HCT116 (cell line): Measurements from ENCODE around the gene PDE4B. TPM values are rescaled to one million over a fixed set of nuclear protein-coding genes. Genes with fewer than 3 reads are reported as not detected.

Experiments
- ATAC-seq: fragments of 200-7000 bp; cut with Tn5 transposase; 2 replicates; pipeline ENCODE4 v1.9.1; 2020; ENCODE audit warnings: mild to moderate bottlenecking, moderate library complexity
- BruUV-seq: library from RNA; stranded (reverse); fragments of 400-500 nt; replicated peaks from 2 replicates; lab custom pipeline; 2021; lab: Mats Ljungman, UMichigan
- CTCF ChIA-PET: fragments of 300-600 bp; sonication (Branson Sonifier 250); formaldehyde crosslinking; loops from one replicate; lab custom pipeline; 2021; ENCODE audit warnings: antibody characterized with exemption; lab: Charles Lee
- POLR2A ChIA-PET: fragments of 300-600, 350-600 bp; sonication (Branson Sonifier 250); formaldehyde crosslinking; loops from one replicate; lab custom pipeline; 2021; ENCODE audit warnings: antibody characterized with exemption; lab: Charles Lee
- RAD21 ChIA-PET, 2 experiments: fragments of 300-600 bp; sonication (Branson Sonifier 250); formaldehyde crosslinking; loops; one replicate each; lab custom pipeline; 2023; ENCODE audit warnings: low total read pairs in 2 of 2; ENCODE audit not compliant: uncharacterized antibody in 2 of 2, unreplicated experiment in 2 of 2, low non-redundant PET in 1 of 2; lab: Charles Lee
- DNase-seq: peaks from one replicate; pipeline ENCODE4 v3.0.0-alpha.2; 2010; ENCODE audit warnings: low read depth, low spot score
- H2AFZ ChIP-seq: fragments of 200-600 bp; shearing (Covaris generic), sonication (generic); 2 replicates; pipeline ENCODE4 v1.6.1; 2017; ENCODE audit warnings: low read depth, mixed run types, mixed read lengths, antibody characterized with exemption, low read length; ENCODE audit not compliant: poor library complexity, severe bottlenecking
- H3K27ac ChIP-seq: 2 replicates; pipeline ENCODE4 v1.5.1; 2012; ENCODE audit warnings: low read depth, low read length
- H3K27me3 ChIP-seq: fragments of 200-600 bp; sonication (generic); 2 replicates; pipeline ENCODE4 v1.6.1; 2016; ENCODE audit warnings: mixed run types, low read length, mixed read lengths; ENCODE audit not compliant: insufficient read depth
- H3K36me3 ChIP-seq, 2 experiments: fragments of 200-500 bp in 1 of 2; fragments of 200-600 bp in 1 of 2; sonication (Bioruptor generic) in 1 of 2; sonication (generic) in 1 of 2; 2 replicates each; pipeline versions ENCODE4 v1.5.1 to v1.6.1; 2014 to 2016; ENCODE audit warnings: low read length in 2 of 2, inconsistent platforms in 1 of 2, mixed read lengths in 1 of 2, mixed run types in 1 of 2; ENCODE audit not compliant: insufficient read depth in 2 of 2, control insufficient read depth in 1 of 2
- H3K4me1 ChIP-seq, 2 experiments: fragments of 200-600 bp in 1 of 2; sonication (generic) in 1 of 2; 2 replicates each; pipeline versions ENCODE4 v1.5.1 to v1.6.1; 2012 to 2017; ENCODE audit warnings: low read length in 2 of 2, inconsistent platforms in 1 of 2, mild to moderate bottlenecking in 1 of 2, mixed read lengths in 1 of 2, mixed run types in 1 of 2, moderate library complexity in 1 of 2; ENCODE audit not compliant: insufficient read depth in 2 of 2, control insufficient read depth in 1 of 2
- H3K4me2 ChIP-seq: fragments of 200-600 bp; sonication (generic); 2 replicates; pipeline ENCODE4 v1.6.1; 2017; ENCODE audit warnings: mixed run types, low read length, mixed read lengths
- H3K4me3 ChIP-seq, 2 experiments: fragments of 200-600 bp in 1 of 2; sonication (generic) in 1 of 2; replicated peaks in 1 of 2; 2 replicates each; pipeline ENCODE4 v1.5.1; 2011 to 2016; ENCODE audit warnings: low read length in 2 of 2, control low read depth in 1 of 2, low read depth in 1 of 2, mild to moderate bottlenecking in 1 of 2, mixed read lengths in 1 of 2, mixed run types in 1 of 2
- H3K79me2 ChIP-seq: fragments of 200-600 bp; sonication (generic); 2 replicates; pipeline ENCODE4 v1.6.1; 2017; ENCODE audit warnings: mild to moderate bottlenecking, mixed run types, low read length, moderate library complexity, mixed read lengths; ENCODE audit not compliant: insufficient read depth
- H3K9ac ChIP-seq: fragments of 200-600 bp; sonication (generic); 2 replicates; pipeline ENCODE4 v1.6.1; 2016; ENCODE audit warnings: low read length, mixed read lengths
- H3K9me2 ChIP-seq: fragments of 200-600 bp; sonication (generic), shearing (Covaris generic); 2 replicates; pipeline ENCODE4 v1.6.1; 2017; ENCODE audit warnings: mixed run types, mild to moderate bottlenecking, moderate library complexity; ENCODE audit not compliant: insufficient read depth
- H3K9me3 ChIP-seq, 2 experiments: fragments of 200-500 bp in 1 of 2; fragments of 200-600 bp in 1 of 2; sonication (Bioruptor generic) in 1 of 2; sonication (generic) in 1 of 2; 2 replicates each; pipeline ENCODE4 v1.6.1; 2014 to 2017; ENCODE audit warnings: low read length in 2 of 2, mixed read lengths in 2 of 2, inconsistent platforms in 1 of 2, low read depth in 1 of 2, mild to moderate bottlenecking in 1 of 2, mixed run types in 1 of 2, moderate library complexity in 1 of 2; ENCODE audit not compliant: control insufficient read depth in 1 of 2, insufficient read depth in 1 of 2
- H4K20me1 ChIP-seq: fragments of 200-600 bp; sonication (generic), shearing (Covaris generic); 2 replicates; pipeline ENCODE4 v1.6.1; 2017; ENCODE audit warnings: mixed run types, mild to moderate bottlenecking, moderate library complexity; ENCODE audit not compliant: insufficient read depth
- CBX3 ChIP-seq: IDR thresholded peaks from 2 replicates; pipeline ENCODE4 v1.6.1; 2012; ENCODE audit warnings: low read depth
- EZH2 ChIP-seq: fragments of 200-600 bp; sonication (generic); IDR thresholded peaks from 2 replicates; pipeline ENCODE4 v1.6.1; 2017; ENCODE audit warnings: antibody characterized with exemption, mixed run types
- FOSL1 ChIP-seq: IDR thresholded peaks from 2 replicates; pipeline ENCODE4 v1.6.1; 2012; ENCODE audit warnings: low read depth
- JUND ChIP-seq: IDR thresholded peaks from 2 replicates; pipeline ENCODE4 v1.6.1; 2012
- POLR2A ChIP-seq: IDR thresholded peaks from 2 replicates; pipeline ENCODE4 v1.7.0; 2011; ENCODE audit warnings: borderline replicate concordance; ENCODE audit not compliant: insufficient read depth, insufficient read length; ENCODE audit errors: extremely low read depth
- POLR2AphosphoS5 ChIP-seq: IDR thresholded peaks from 2 replicates; pipeline ENCODE4 v1.6.1; 2011; ENCODE audit warnings: mild to moderate bottlenecking, low read depth, low read length, moderate library complexity
- TCF7L2 ChIP-seq: IDR thresholded peaks from 2 replicates; pipeline ENCODE4 v1.7.0; 2011; ENCODE audit warnings: borderline replicate concordance, inconsistent platforms; ENCODE audit not compliant: insufficient read depth, insufficient read length; ENCODE audit errors: extremely low read depth
- ZFX ChIP-seq: fragments of 450-650 bp; IDR thresholded peaks from 2 replicates; pipeline ENCODE4 v1.6.1; 2017
- ZNF274 ChIP-seq: fragments of 200-500 bp; sonication (Bioruptor generic); IDR thresholded peaks from 2 replicates; pipeline ENCODE4 v1.6.1; 2014; ENCODE audit warnings: mild to moderate bottlenecking, low read depth, low read length, inconsistent platforms
- intact Hi-C: fragments of 100-400 bp; cut with micrococcal nuclease; formaldehyde crosslinking; loops from 2 replicates; pipeline ENCODE4 v1.10.0; 2022
- total RNA-seq: library from RNA; stranded (reverse); gene quantifications from one replicate; pipeline ENCODE4 v1.2.1, GENCODE V29; 2021; ENCODE audit not compliant: unreplicated experiment
- TF ChIP-seq, protein P1 (sequence below): IDR thresholded peaks from 2 replicates; pipeline ENCODE4 v1.6.1; 2012
- TF ChIP-seq, protein P2 (sequence below): IDR thresholded peaks from 2 replicates; pipeline ENCODE4 v1.6.1; 2012

The PDE4B gene
- total RNA-seq, 1 experiment from 2014 or later, result 76.9 TPM

GRCh38 chr1:65844821-65845534, 52.3 kb downstream of the PDE4B start:
- H3K9me3 ChIP-seq, result no peaks in the 10 kb centered on the region
- CTCF ChIA-PET, result no interaction called here
- no peaks in the 10 kb centered on the region for H3K4me1 ChIP-seq
- intact Hi-C loops, result no loop called here
- no peak for ATAC-seq
- no peaks in the 10 kb centered on the region for H3K79me2 ChIP-seq
- H2AFZ ChIP-seq, result no peak overlapping the region
- no peak overlapping the region for H3K4me2 ChIP-seq
- POLR2A ChIA-PET, result no interaction called here
- no peak overlapping the region for H3K9ac ChIP-seq
- H3K27ac ChIP-seq, result no peak overlapping the region
- no peaks in the 10 kb centered on the region for H3K27me3 ChIP-seq
- no peaks in the 10 kb centered on the region for H4K20me1 ChIP-seq
- no peak for DNase-seq
- TF ChIP-seq ZFX, result no peak
- TF ChIP-seq, protein P1, sequence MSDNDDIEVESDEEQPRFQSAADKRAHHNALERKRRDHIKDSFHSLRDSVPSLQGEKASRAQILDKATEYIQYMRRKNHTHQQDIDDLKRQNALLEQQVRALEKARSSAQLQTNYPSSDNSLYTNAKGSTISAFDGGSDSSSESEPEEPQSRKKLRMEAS, result no peak
- no peak for TF ChIP-seq JUND
- TF ChIP-seq, protein P2, sequence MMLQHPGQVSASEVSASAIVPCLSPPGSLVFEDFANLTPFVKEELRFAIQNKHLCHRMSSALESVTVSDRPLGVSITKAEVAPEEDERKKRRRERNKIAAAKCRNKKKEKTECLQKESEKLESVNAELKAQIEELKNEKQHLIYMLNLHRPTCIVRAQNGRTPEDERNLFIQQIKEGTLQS, result no peak
- TF ChIP-seq ZNF274, result no peak
- no peak for TF ChIP-seq POLR2A
- no peak overlapping the region for H3K4me3 ChIP-seq
- RAD21 ChIA-PET, result no interaction called here
- no TSS peak for BruUV-seq
- no peaks in the 10 kb centered on the region for H3K36me3 ChIP-seq
- no peaks in the 10 kb centered on the region for H3K9me2 ChIP-seq

DNA sequence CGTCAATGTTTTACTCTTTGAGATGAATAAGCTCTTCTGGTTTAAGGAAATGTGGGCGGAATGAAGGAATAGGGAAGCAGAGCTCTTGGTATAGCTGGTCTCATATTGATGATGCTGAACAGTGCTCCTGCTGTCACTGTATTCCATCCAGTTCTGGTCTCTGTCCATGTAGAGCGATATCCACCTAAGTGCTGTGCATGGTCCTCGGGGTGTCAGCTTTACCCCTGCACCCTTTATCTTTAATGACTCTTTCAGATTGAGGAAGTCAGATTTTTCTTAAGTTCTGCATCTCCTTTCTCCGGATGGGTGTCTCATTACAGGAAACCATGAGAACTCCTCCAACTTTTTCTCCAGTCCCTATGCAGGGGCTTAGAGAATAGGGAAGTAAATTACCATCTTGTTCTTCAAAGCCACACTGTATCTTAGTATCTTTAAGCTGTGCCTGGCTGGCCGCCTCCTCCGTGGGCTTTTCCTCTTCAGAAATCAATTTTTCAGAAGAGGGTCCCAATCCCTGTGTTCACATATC, 52.9 kb downstream of the PDE4B start:
- Histone ChIP-seq H4K20me1 (no peaks in the 10 kb centered on the region), H3K27ac (no peak overlapping the region), H2AFZ (no peak overlapping the region), H3K4me1 (no peaks in the 10 kb centered on the region), H3K9me3 (no peaks in the 10 kb centered on the region), H3K9me2 (no peaks in the 10 kb centered on the region), H3K79me2 (no peaks in the 10 kb centered on the region), H3K4me3 (no peak overlapping the region), H3K4me2 (no peak overlapping the region), H3K36me3 (no peaks in the 10 kb centered on the region), H3K9ac (no peak overlapping the region), H3K27me3 (no peaks in the 10 kb centered on the region)
- no peak for ATAC-seq
- TF ChIP-seq FOSL1 (no peak), JUND (no peak), EZH2 (no peak), CBX3 (no peak), POLR2AphosphoS5 (no peak), TCF7L2 (no peak)
- TF ChIP-seq, protein P2, result no peak
- TF ChIP-seq, protein P1, result no peak
- RAD21 ChIA-PET, result no interaction called here
- intact Hi-C loops, result no loop called here
- CTCF ChIA-PET, result no interaction called here
- BruUV-seq, result no TSS peak
- POLR2A ChIA-PET, result no interaction called here
- DNase-seq, result no peak
